Measurements from ENCODE around the gene SRRM4.

SRRM4 gene

GRCh38 chr12:119169150-119169549 is 187.8 kb downstream of the SRRM4 start:
- no peak for DNase-seq (ENCODE audit: low spot score)

GRCh38 chr12:119171291-119171690 is 189.9 kb downstream of the SRRM4 start:
- DNase-seq (ENCODE audit: low spot score): no peak

GRCh38 chr12:119171691-119172425 is 190.5 kb downstream of the SRRM4 start:
- no peak for DNase-seq (ENCODE audit: low spot score)

GRCh38 chr12:119175081-119175480 is 193.7 kb downstream of the SRRM4 start:
- DNase-seq (ENCODE audit: low spot score): no peak

- DNase-seq (ENCODE audit: low spot score): no peak
These were observed 195.1 kb downstream of the SRRM4 start for GRCh38 chr12:119176267-119177055.

GRCh38 chr12:119177056-119177325 is 195.7 kb downstream of the SRRM4 start:
- no peak for DNase-seq (ENCODE audit: low spot score)

- no peak for DNase-seq (ENCODE audit: low spot score)
These were observed 196.5 kb downstream of the SRRM4 start for GRCh38 chr12:119177724-119178380.

GRCh38 chr12:119178544-119179334 is 197.4 kb downstream of the SRRM4 start, which contains the start of gene HSPB8:
Gene HSPB8, plus strand, starts transcription at chr12:119178931. Its CDS starts 382 bp downstream, at chr12:119179313.
- DNase-seq (ENCODE audit: low spot score): no peak

GRCh38 chr12:119179335-119180021 is 198.1 kb downstream of the SRRM4 start:
- no peak for DNase-seq (ENCODE audit: low spot score)

GRCh38 chr12:119180380-119181040 is 199.2 kb downstream of the SRRM4 start:
- DNase-seq (ENCODE audit: low spot score): no peak

- no peak for DNase-seq (ENCODE audit: low spot score)
These were observed 199.9 kb downstream of the SRRM4 start for GRCh38 chr12:119181202-119181601.

- DNase-seq (ENCODE audit: low spot score): no peak
These were observed 200.6 kb downstream of the SRRM4 start for GRCh38 chr12:119181944-119182343.

- no peak for DNase-seq (ENCODE audit: low spot score)
These were observed 201.6 kb downstream of the SRRM4 start for GRCh38 chr12:119182701-119183493.

GRCh38 chr12:119183942-119184695 is 202.8 kb downstream of the SRRM4 start:
- DNase-seq (ENCODE audit: low spot score): no peak

GRCh38 chr12:119195256-119195655 is 213.9 kb downstream of the SRRM4 start:
- no peak for DNase-seq (ENCODE audit: low spot score)

GRCh38 chr12:119198440-119198839 is 217.1 kb downstream of the SRRM4 start:
- no peak for DNase-seq (ENCODE audit: low spot score)

GRCh38 chr12:119200601-119201000 is 219.3 kb downstream of the SRRM4 start:
- DNase-seq (ENCODE audit: low spot score): no peak

- DNase-seq (ENCODE audit: low spot score): no peak
These were observed 220.6 kb downstream of the SRRM4 start for GRCh38 chr12:119201789-119202543.

- DNase-seq (ENCODE audit: low spot score): no peak
These were observed 221.2 kb downstream of the SRRM4 start for GRCh38 chr12:119202544-119202943.

Data from CD4-positive, alpha-beta T cell treated with Interleukin-15 for 4 hours (primary cell).